Renal cortex interstitium (tissue), 11 donors: Measurements from ENCODE around the gene INPP5D. TPM values are rescaled to one million over a fixed set of nuclear protein-coding genes. Genes with fewer than 3 reads are reported as not detected.

Experiments used
- DNase-seq, 11 donors: peaks; one replicate each; pipeline ENCODE4 v3.0.0-alpha.2; 2013; ENCODE audit warnings: low read depth in 9 of 11, low spot score in 4 of 11; ENCODE audit errors: extremely low read depth in 1 of 11
- polyA plus RNA-seq, 3 donors: library from polyadenylated mRNA; unstranded; fragments of 120-200 nt; gene quantifications; one replicate each; pipeline ENCODE4 v1.2.1, GENCODE V29; 2013; ENCODE audit not compliant: insufficient read length in 3 of 3

INPP5D gene
- polyA plus RNA-seq, 3 donors: 6.1 to 10.8 (median 6.9) TPM

- no peak for DNase-seq
Observed at GRCh38 chr2:233029321-233029720, 30.8 kb upstream of the INPP5D start.

GRCh38 chr2:233031556-233032500 lies 28.3 kb upstream of the INPP5D start:
- no peak for DNase-seq

- DNase-seq: no peak
Observed at GRCh38 chr2:233032551-233033320, 27.4 kb upstream of the INPP5D start, which contains the start of gene NEU2. Gene NEU2, plus strand, starts transcription at chr2:233032672. Its CDS starts 0 bp downstream, at chr2:233032672.

GRCh38 chr2:233033672-233034071 lies 26.5 kb upstream of the INPP5D start:
- no peak for DNase-seq

DNA sequence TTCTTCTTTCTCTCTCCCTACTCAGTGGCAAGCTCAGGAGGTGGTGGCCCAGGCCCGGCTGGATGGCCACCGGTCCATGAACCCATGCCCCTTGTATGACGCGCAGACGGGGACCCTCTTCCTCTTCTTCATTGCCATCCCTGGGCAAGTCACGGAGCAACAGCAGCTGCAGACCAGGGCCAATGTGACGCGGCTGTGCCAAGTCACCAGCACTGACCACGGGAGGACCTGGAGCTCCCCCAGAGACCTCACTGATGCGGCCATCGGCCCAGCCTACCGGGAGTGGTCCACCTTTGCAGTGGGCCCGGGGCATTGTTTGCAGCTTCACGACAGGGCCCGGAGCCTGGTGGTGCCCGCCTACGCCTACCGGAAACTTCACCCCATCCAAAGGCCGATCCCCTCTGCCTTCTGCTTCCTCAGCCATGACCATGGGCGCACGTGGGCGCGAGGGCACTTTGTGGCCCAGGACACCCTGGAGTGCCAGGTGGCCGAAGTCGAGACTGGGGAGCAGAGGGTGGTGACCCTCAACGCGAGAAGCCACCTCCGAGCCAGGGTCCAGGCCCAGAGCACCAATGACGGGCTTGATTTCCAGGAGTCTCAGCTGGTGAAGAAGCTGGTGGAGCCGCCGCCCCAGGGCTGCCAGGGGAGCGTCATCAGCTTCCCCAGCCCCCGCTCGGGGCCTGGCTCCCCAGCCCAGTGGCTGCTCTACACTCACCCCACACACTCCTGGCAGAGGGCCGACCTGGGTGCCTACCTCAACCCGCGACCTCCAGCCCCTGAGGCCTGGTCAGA lies 25.9 kb upstream of the INPP5D start:
- no peak for DNase-seq

DNA sequence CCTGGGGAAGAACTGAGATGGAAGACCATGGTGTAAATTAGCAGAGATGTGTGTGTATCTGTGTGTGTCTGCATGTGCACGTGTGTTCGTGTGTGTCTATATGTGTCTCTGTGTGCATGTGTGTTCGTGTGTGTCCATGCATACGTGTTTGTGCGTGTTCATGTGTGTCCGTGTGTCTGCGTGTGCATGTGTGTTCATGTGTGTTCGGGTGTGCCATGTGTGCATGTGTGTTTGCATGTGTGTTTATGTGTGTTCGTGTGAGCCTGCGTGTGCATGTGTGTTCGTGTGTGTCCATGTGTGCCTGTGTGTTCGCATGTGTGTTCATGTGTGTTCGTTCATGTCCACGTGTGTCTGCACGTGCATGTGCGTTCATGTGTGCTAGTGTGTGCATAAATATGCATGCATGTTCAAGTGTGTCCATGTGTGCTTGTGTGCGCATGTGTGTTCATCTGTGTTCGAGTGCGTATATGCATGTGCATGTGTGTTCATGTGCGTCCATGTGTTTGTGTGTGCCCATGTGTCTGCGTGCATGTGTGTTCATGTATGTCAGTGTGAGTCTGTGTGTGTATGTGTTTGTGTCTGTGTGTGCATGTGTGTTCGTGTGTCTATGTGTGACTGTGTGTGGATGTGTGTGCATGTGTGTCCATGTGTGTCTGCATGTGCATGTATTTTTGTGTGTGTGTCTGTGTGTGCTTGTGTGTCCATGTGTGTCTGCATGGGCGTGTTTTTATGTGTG lies 24.5 kb upstream of the INPP5D start:
- no peak for DNase-seq

DNA sequence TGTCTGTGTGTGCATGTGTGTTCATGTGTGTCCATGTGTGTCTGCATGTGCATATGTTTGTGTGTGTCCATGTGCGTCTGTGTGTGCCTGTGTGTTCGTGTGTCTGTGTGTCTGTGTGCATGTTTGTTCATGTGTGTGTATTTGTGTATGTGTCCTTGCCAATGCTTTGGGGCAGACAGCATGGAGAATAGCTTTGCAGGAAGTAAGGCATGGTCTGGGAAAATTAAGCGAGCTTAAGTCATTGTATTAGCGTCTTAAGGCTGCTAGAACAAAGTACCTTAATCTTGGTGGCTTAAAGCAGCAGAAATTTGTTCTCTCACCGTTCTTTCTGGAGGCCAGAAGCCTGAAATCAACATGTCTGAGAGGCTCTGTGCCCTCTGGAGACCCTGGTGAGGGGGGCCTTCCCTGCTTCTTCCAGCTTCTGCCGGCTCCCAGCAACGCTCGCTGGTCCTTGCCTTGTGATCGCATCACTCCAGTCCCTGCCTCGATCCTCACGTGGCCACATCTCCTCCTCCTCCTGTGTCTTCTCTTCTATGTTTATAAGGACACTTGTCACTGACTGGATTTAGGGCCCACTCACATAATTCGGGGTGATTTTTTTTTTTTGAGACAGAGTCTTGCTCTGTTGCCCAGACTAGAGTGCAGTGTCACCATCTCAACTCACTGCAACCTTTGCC lies 23.8 kb upstream of the INPP5D start:
- no peak for DNase-seq

DNA sequence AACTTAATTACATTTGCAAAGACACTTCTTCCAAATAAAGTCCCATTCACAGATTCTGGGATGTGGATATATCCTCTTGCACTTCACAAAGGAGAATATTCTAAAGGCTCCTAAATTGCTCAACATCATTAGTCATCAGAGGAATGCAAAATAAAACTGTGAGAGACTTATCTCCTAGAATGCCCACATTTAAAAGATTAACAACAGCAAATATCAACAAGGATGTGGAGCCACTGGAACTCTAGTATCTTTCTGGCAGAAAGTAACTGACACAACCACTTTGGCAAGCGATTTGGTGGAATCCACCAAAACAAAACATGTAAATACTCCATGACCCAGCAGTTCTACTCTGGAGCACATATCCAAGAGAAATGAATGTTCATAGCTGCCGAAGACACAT lies 23.1 kb upstream of the INPP5D start:
- no peak for DNase-seq

DNA sequence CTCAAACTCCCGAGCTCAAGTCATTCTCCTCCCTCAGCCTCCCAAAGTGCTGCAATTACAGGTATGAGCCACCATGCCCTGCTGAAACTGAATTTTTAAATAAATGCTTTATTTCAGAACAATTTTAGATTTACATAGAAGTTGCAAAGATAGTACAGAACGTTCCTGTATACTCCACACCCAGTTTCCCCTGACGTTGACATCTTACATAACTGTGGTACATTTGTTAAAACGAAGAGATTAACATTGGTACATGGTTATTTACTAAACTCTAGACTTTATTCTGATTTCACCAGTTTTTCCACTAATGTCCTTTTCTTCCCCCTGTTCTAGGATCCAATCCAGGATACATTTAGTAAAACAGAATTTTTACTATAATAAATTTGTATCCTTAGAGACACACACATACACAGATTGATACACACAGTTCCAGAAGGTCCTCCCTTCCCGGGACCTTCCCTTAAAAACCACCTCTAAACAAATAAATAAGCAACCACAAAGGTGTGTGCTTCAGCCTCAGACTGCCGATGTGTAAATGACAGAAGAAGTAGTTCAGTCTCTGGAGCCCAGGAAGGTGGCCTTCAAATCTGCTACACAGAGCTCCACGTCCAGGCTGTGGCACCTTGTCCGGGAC lies 20.8 kb upstream of the INPP5D start:
- no peak for DNase-seq

GRCh38 chr2:233039846-233040530 lies 20.2 kb upstream of the INPP5D start:
- DNase-seq: no peak

GRCh38 chr2:233040571-233040970 lies 19.6 kb upstream of the INPP5D start:
- no peak for DNase-seq

- no peak for DNase-seq
Observed at GRCh38 chr2:233041722-233042323, 18.3 kb upstream of the INPP5D start.

GRCh38 chr2:233042549-233042948 lies 17.6 kb upstream of the INPP5D start:
- no peak for DNase-seq

DNA sequence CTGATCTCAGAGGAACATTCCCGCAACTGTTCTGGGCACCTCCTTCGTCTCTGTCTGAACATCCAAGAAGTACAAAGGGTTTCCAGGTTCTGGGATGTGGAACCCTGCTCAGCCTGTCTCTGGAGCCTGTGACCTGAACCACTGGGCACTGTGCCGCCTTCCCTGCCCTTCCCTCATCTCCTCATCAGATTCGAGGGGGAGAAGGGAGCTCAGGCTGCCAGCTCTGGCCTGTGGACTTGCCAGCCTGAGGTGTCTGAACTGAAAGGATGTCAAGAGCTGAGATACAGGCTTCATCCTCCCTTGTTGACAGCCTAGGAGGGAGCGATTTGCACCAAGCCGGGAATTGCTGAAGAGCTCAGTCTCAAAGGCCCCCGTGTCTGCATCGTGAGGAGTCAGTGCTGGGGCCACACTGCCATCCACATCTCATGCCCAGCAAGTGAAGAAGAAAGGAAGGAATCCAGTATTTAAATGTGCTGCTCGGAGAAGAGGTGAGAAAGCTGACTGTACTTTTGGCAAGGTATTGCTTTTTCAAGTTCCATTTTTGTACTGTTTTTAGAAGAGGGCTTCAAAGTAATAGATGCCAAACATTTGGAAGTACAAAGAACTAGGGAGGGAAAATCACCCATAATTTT lies 15.1 kb upstream of the INPP5D start:
- no peak for DNase-seq

DNA sequence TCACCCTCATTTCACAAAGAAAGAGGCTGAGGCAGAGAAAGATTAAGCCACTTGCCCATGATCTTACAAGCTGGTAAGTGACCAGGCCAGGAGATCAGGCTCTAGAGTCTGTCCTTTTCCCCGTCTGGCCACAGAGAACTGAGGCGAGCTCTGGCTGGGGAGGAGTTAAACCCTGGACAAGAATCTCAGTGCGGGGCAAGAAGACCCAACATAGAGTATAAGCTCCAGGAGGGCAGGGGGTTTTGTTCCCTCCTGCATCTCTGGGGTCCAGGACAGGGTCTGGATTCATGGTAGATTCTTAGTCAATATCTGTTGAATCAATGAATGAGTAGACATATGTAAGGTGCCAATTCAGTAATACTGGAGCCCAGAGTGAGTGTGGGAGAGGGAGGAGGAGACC lies 12.9 kb upstream of the INPP5D start:
- no peak for DNase-seq

DNA sequence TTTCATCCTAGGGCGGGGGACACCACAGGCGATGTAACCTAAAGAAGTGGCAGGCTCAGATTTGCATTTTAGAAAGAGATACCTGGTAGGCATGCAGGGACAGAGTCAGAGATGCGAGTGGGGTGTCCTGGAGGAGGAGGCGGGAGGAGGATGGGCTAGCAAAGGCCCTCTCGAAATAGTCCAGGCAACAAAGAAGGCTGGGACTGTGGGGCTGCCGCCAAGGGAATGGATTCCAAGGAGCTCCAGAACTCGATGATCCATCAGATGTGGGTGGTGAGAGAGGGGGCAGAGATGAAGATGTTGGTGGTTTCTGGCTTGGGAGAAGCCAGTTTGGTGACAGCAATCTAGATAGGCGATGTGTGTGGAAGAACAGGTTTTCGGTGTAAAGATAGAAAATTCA lies 12.5 kb upstream of the INPP5D start:
- DNase-seq: no peak
